GM12878 (cell line): Measurements from ENCODE around the gene STK10. TPM values are rescaled to one million over a fixed set of nuclear protein-coding genes. Genes with fewer than 3 reads are reported as not detected.

Experiments
- ATAC-seq: fragments of 200-7000 bp; cut with Tn5 transposase; 3 replicates; pipeline ENCODE4 v1.9.1; 2020; ENCODE audit warnings: mild to moderate bottlenecking, moderate library complexity
- BruUV-seq: library from RNA; stranded (reverse); fragments of 400-500 nt; replicated peaks from 2 replicates; lab custom pipeline; 2021; lab: Mats Ljungman, UMichigan
- CTCF ChIA-PET: fragments of 300-600 bp; sonication (Branson Sonifier 250); formaldehyde crosslinking; extraction: SDS; loops from one replicate; lab custom pipeline; 2021; ENCODE audit warnings: inconsistent platforms; lab: Yijun Ruan, JAX
- POLR2A ChIA-PET: fragments of 350-600 bp; formaldehyde crosslinking; extraction: SDS; loops from one replicate; lab custom pipeline; 2021; ENCODE audit warnings: inconsistent platforms; lab: Charles Lee
- RAD21 ChIA-PET: fragments of 300-600 bp; sonication (Branson Sonifier 250); formaldehyde crosslinking; loops from one replicate; lab custom pipeline; 2023; ENCODE audit warnings: antibody characterized with exemption; ENCODE audit not compliant: unreplicated experiment; lab: Charles Lee
- SMC1A ChIA-PET: fragments of 300-600 bp; sonication (Branson Sonifier 250); formaldehyde crosslinking; loops from one replicate; lab custom pipeline; 2023; ENCODE audit not compliant: unreplicated experiment, uncharacterized antibody; lab: Charles Lee
- DNase-seq: peaks from one replicate; pipeline ENCODE4 v3.0.0-alpha.2; 2011; ENCODE audit warnings: low read depth, low spot score
- FAIRE-seq: peaks from 3 replicates; lab custom pipeline; 2011; peaks lifted over from hg19 to GRCh38; lab: Jason Lieb, UNC
- H2AFZ ChIP-seq: 2 replicates; pipeline ENCODE4 v1.6.0; 2011; ENCODE audit warnings: low read depth, low read length, control low read depth; ENCODE audit not compliant: control insufficient read depth
- H3K27ac ChIP-seq: 2 replicates; pipeline ENCODE4 v1.5.1; 2011; ENCODE audit warnings: control low read depth; ENCODE audit not compliant: control insufficient read depth, insufficient read depth
- H3K27me3 ChIP-seq, 2 experiments: replicated peaks in 1 of 2; 2 replicates each; pipeline versions ENCODE4 v1.6.0 to v1.6.1; 2011; ENCODE audit warnings: low read length in 1 of 2; ENCODE audit not compliant: control insufficient read depth in 2 of 2, insufficient read depth in 2 of 2
- H3K36me3 ChIP-seq, 2 experiments: 2 replicates each; pipeline ENCODE4 v1.5.1; 2011; ENCODE audit warnings: low read length in 1 of 2; ENCODE audit not compliant: control insufficient read depth in 2 of 2, insufficient read depth in 2 of 2
- H3K4me1 ChIP-seq: 2 replicates; pipeline ENCODE4 v1.6.1; 2011; ENCODE audit warnings: mild to moderate bottlenecking, low read length, moderate library complexity, mixed read lengths; ENCODE audit not compliant: control insufficient read depth, insufficient read depth
- H3K4me2 ChIP-seq: 2 replicates; pipeline ENCODE4 v1.6.0; 2011; ENCODE audit warnings: control low read depth; ENCODE audit not compliant: control insufficient read depth, insufficient read depth
- H3K4me3 ChIP-seq: fragments of 200-600 bp; sonication (generic); 2 replicates; pipeline ENCODE4 v1.5.1; 2016
- H3K79me2 ChIP-seq: 2 replicates; pipeline ENCODE4 v1.6.0; 2011; ENCODE audit warnings: low read length; ENCODE audit not compliant: control insufficient read depth, insufficient read depth
- H3K9ac ChIP-seq: 2 replicates; pipeline ENCODE4 v1.8.0; 2011; ENCODE audit warnings: low read length, control low read depth, mixed read lengths; ENCODE audit not compliant: control insufficient read depth, insufficient read depth
- H3K9me3 ChIP-seq: replicated peaks from 3 replicates; pipeline ENCODE4 v1.5.1; 2011; ENCODE audit warnings: mild to moderate bottlenecking, low read length; ENCODE audit not compliant: control insufficient read depth, insufficient read depth
- H4K20me1 ChIP-seq: 2 replicates; pipeline ENCODE4 v1.6.0; 2011; ENCODE audit not compliant: control insufficient read depth, insufficient read depth
- BACH1 ChIP-seq: fragments of 450-650 bp; IDR thresholded peaks from 2 replicates; pipeline ENCODE4 v1.6.1; 2017; ENCODE audit warnings: mild to moderate bottlenecking, borderline replicate concordance
- CBFB ChIP-seq: IDR thresholded peaks from 2 replicates; pipeline ENCODE4 v1.6.1; 2016; ENCODE audit warnings: antibody characterized with exemption, low read depth
- JUNB ChIP-seq: IDR thresholded peaks from 2 replicates; pipeline ENCODE4 v1.6.1; 2016; ENCODE audit warnings: antibody characterized with exemption, mild to moderate bottlenecking
- POLR2A ChIP-seq: IDR thresholded peaks from 2 replicates; pipeline ENCODE4 v1.6.1; 2011; ENCODE audit warnings: low read depth, mild to moderate bottlenecking, low read length
- POLR2AphosphoS5 ChIP-seq: IDR thresholded peaks from 2 replicates; pipeline ENCODE4 v1.6.1; 2011; ENCODE audit warnings: mild to moderate bottlenecking, low read length, inconsistent platforms
- TBL1XR1 ChIP-seq: IDR thresholded peaks from 2 replicates; pipeline ENCODE4 v1.6.1; 2012; ENCODE audit warnings: low read depth, low read length, improper control_type of control experiment
- WGBS: methylation state at CpG from one replicate; pipeline ENCODE4 v1.1.6; 2016; ENCODE audit warnings: low lambda C conversion rate; ENCODE audit not compliant: insufficient replicate concordance, insufficient coverage; ENCODE audit errors: missing lambda C conversion rate; 5-methylcytosine and 5-hydroxymethylcytosine counted together
- in situ Hi-C: fragments of 300-500 bp; cut with MboI; formaldehyde crosslinking; loops from 9 replicates; pipeline ENCODE4 v1.14.3; 2018; ENCODE audit warnings: mixed read lengths
- intact Hi-C: fragments of 100-400 bp; cut with micrococcal nuclease; formaldehyde crosslinking; loops from one replicate; pipeline ENCODE4 v1.14.2; 2022; ENCODE audit not compliant: unreplicated experiment
- polyA plus RNA-seq, 11 experiments: library from polyadenylated mRNA; depleted of rRNA in 4 of 11; unstranded in 6 of 11; stranded (reverse) in 5 of 11; fragments of >200 nt; fragmentation: Nextera tagmentation in 4 of 11; fragmentation: Illumina TruSeq in 1 of 11; extraction: Ambion mirVana in 4 of 11; extraction: Trizol in 1 of 11; gene quantifications; 1 replicate in 1 of 11; 2 replicates in 10 of 11; pipeline versions ENCODE4 v1.2.1 to v1.2.3, GENCODE V29; 2011 to 2016; ENCODE audit warnings: inconsistent platforms in 2 of 11, missing spikeins in 2 of 11, low read depth in 1 of 11
- total RNA-seq, 4 experiments: library from RNA; depleted of rRNA in 3 of 4; stranded (reverse); fragments of >200 nt in 3 of 4; fragmentation: Illumina TruSeq in 1 of 4; extraction: Trizol in 1 of 4; gene quantifications; 2 replicates each; pipeline versions ENCODE4 v1.2.1 to v1.2.3, GENCODE V29; 2013 to 2021
- TF ChIP-seq, protein P1 (sequence below): fragments of 450-650 bp; IDR thresholded peaks from 2 replicates; pipeline ENCODE4 v1.6.1; 2017; ENCODE audit warnings: mild to moderate bottlenecking, moderate library complexity

Gene STK10
- total and polyA plus RNA-seq, 10 of the 15 experiments (the other 5 are each of a cell fraction or from before 2014, with no cell fraction given) = 14.2 to 96.4 (median 50.6) TPM

DNA sequence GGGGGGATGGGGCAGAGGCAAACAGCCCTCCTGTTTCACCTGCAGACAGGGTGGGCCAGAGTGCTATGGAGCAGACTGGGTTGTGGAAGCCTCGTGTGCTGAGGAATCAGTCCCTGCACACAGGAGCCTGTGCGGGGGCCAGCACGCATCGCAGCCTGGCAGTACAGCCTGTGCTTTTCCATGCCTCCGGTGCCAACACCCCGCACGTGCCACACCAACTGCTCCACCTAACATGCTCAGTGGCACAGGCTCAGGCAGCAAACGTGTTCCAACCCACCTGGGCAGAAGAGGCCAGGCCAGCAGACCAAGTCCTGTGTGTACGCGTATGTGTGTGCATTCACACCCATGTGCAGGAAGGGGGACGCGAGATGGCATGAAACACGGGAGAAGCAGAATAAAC lies 144.2 kb downstream of the STK10 start:
- Histone ChIP-seq H4K20me1 (no peaks in the 10 kb centered on the region; the same call in 1 of the 2 replicates), H3K4me3 (no peak overlapping the region), H2AFZ (no peak overlapping the region), H3K9ac (no peak overlapping the region), H3K4me1 (no peaks in the 10 kb centered on the region), H3K79me2 (no peaks in the 10 kb centered on the region), H3K27me3 (no peaks in the 10 kb centered on the region), H3K9me3 (no peaks in the 10 kb centered on the region), H3K36me3 (peaks cover 8 to 21% of the 10 kb centered on the region in 2 experiments), H3K4me2 (no peak overlapping the region), H3K27ac (no peak overlapping the region)
- ChIA-PET POLR2A (no interaction called here), SMC1A (interaction anchor here (1.8 to 4.9 kb wide), 2 partner anchors 122 to 132 kb away, joined by 4 to 23 read pairs; no protein-coding TSS in a partner anchor), RAD21 (interaction anchor here (3.4 kb wide), 1 partner anchor 132 kb away, joined by 16 read pairs; no protein-coding TSS in a partner anchor), CTCF (no interaction called here)
- DNase-seq (no peak), ATAC-seq (no peak), FAIRE-seq (no peak)
- intact Hi-C loops = no loop called here
- 96% methylated on average over 13 of the region's 13 CpGs for WGBS
- TSS peak; percentile 33 for BruUV-seq
- TF ChIP-seq POLR2AphosphoS5 (0 out of 2 replicates have a peak, but pooled peaks have one; percentile 8), POLR2A (0 out of 2 replicates have a peak, but pooled peaks have one; percentile 36), TBL1XR1 (no peak), BACH1 (no peak), JUNB (no peak)
- in situ Hi-C loops = loop anchor here (5.0 kb wide), 1 partner anchor 132 kb away; no protein-coding TSS in a partner anchor

DNA sequence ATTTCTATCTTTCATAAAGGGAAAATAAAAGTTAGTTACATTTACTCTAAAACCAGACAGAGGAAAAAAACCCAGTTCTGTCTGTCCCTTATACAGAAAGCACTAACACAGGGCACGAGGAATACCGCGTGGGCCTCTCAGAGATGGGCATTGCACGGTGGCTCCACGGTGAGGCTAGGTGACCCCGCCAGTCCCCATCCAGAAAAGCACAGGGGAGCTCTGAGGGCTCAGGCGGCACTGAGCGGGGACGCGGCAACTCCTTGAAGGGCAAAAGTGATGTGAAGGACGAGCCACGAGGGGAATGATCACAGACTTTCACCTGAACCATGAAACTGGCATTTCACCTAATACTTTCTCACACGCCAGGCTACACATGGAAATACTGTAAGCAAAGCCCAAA lies 145.8 kb downstream of the STK10 start:
- POLR2A ChIA-PET = interaction anchor here (0.6 kb wide), 1 partner anchor 212 kb away, joined by 3 read pairs; no protein-coding TSS in a partner anchor
- Histone ChIP-seq H3K27me3 (no peaks in the 10 kb centered on the region), H3K4me3 (no peak overlapping the region), H3K27ac (no peak overlapping the region), H3K9ac (no peak overlapping the region), H3K79me2 (no peaks in the 10 kb centered on the region), H3K9me3 (no peaks in the 10 kb centered on the region), H4K20me1 (no peaks in the 10 kb centered on the region; the same call in 1 of the 2 replicates), H2AFZ (no peak overlapping the region), H3K4me1 (no peaks in the 10 kb centered on the region), H3K36me3 (peaks cover 8 to 17% of the 10 kb centered on the region in 2 experiments), H3K4me2 (no peak overlapping the region)
- in situ Hi-C loops (loop anchor here (5.0 kb wide), 1 partner anchor 130 kb away; no protein-coding TSS in a partner anchor), intact Hi-C loops (no loop called here)
- ATAC-seq (no peak), FAIRE-seq (no peak), DNase-seq (no peak)
- RAD21 ChIA-PET = interaction anchor here (4.8 kb wide), 1 partner anchor 130 kb away, joined by 82 read pairs; no protein-coding TSS in a partner anchor
- TF ChIP-seq, protein P1, sequence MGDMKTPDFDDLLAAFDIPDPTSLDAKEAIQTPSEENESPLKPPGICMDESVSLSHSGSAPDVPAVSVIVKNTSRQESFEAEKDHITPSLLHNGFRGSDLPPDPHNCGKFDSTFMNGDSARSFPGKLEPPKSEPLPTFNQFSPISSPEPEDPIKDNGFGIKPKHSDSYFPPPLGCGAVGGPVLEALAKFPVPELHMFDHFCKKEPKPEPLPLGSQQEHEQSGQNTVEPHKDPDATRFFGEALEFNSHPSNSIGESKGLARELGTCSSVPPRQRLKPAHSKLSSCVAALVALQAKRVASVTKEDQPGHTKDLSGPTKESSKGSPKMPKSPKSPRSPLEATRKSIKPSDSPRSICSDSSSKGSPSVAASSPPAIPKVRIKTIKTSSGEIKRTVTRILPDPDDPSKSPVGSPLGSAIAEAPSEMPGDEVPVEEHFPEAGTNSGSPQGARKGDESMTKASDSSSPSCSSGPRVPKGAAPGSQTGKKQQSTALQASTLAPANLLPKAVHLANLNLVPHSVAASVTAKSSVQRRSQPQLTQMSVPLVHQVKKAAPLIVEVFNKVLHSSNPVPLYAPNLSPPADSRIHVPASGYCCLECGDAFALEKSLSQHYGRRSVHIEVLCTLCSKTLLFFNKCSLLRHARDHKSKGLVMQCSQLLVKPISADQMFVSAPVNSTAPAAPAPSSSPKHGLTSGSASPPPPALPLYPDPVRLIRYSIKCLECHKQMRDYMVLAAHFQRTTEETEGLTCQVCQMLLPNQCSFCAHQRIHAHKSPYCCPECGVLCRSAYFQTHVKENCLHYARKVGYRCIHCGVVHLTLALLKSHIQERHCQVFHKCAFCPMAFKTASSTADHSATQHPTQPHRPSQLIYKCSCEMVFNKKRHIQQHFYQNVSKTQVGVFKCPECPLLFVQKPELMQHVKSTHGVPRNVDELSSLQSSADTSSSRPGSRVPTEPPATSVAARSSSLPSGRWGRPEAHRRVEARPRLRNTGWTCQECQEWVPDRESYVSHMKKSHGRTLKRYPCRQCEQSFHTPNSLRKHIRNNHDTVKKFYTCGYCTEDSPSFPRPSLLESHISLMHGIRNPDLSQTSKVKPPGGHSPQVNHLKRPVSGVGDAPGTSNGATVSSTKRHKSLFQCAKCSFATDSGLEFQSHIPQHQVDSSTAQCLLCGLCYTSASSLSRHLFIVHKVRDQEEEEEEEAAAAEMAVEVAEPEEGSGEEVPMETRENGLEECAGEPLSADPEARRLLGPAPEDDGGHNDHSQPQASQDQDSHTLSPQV = no peak
- no peak for TF ChIP-seq CBFB
- SMC1A ChIA-PET = interaction anchor here (1.8 to 4.9 kb wide), 2 partner anchors 121 to 130 kb away, joined by 4 to 92 read pairs; no protein-coding TSS in a partner anchor
- WGBS = over 99% methylated on average over 13 of the region's 13 CpGs
- CTCF ChIA-PET = interaction anchor here (2.9 to 4.9 kb wide), 2 partner anchors 36 to 130 kb away, joined by 20 to 123 read pairs; partner anchors contain the start of gene FBXW11
- no TSS peak for BruUV-seq
